GM12872 (cell line): ENCODE results near the gene SYNPO2L.

Experiments
- CTCF ChIP-seq: IDR thresholded peaks from 3 replicates; pipeline ENCODE4 v1.5.1; 2011; ENCODE audit warnings: low read depth, mild to moderate bottlenecking, low read length, moderate library complexity; ENCODE audit not compliant: insufficient read depth

The SYNPO2L gene

GRCh38 chr10:73628405-73628804, 27.4 kb downstream of the SYNPO2L start:
- TF ChIP-seq CTCF = no peak

DNA sequence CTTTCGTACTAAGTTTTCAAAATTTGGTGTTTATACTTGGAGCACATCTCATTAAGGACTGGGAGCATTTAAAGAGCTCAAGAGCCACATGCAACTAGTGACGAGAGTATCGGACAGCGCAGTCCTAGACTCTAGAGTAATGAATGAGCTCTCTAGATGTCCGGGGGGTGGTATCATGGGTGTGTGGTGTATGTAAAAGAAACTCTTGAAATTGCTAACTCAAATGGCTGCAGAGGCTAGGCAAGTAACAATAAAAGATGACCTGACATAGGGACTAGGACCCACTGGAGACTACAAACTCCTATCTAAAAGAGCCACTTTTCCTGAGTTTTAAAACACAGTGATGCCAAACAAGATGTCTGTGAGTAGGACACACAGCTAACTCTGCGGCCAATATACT, 28.5 kb downstream of the SYNPO2L start:
- no peak for TF ChIP-seq CTCF

- TF ChIP-seq CTCF = no peak
Measured at GRCh38 chr10:73625884-73626752, 29.7 kb downstream of the SYNPO2L start.

- 0 out of 3 replicates have a peak, but pooled peaks have one; percentile 2 for TF ChIP-seq CTCF
Measured at GRCh38 chr10:73625004-73625883, 30.6 kb downstream of the SYNPO2L start.

GRCh38 chr10:73623056-73623455, 32.8 kb downstream of the SYNPO2L start:
- no peak for TF ChIP-seq CTCF

DNA sequence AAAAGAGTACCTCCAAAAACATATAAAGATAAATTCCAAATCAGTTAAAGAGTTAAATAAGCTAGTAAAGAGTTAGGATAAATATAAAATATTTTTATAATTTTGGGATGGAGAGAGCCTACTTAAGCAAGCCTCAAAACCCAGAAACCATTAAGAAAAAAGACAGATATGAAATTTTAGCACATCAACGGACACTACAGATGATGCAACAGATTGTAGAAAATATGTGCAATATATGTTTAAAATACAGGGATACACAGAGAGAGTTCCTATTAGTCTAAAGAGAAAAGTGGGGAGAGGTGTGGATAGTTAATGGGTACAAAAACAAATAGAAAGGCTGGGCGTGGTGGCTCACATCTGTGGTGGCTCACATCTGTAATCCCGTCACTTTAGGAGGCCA, 41.1 kb downstream of the SYNPO2L start:
- TF ChIP-seq CTCF = no peak

- no peak for TF ChIP-seq CTCF
Measured at GRCh38 chr10:73609116-73609515, 46.7 kb downstream of the SYNPO2L start.
